HCT116 (cell line): ENCODE measurements around the gene CD24. TPM values are rescaled to one million over a fixed set of nuclear protein-coding genes. Genes with fewer than 3 reads are reported as not detected.

ENCODE experiments used
- ATAC-seq: fragments of 200-7000 bp; cut with Tn5 transposase; 2 replicates; pipeline ENCODE4 v1.9.1; 2020; ENCODE audit warnings: mild to moderate bottlenecking, moderate library complexity
- BruUV-seq: library from RNA; stranded (reverse); fragments of 400-500 nt; replicated peaks from 2 replicates; lab custom pipeline; 2021; lab: Mats Ljungman, UMichigan
- CTCF ChIA-PET: fragments of 300-600 bp; sonication (Branson Sonifier 250); formaldehyde crosslinking; loops from one replicate; lab custom pipeline; 2021; ENCODE audit warnings: antibody characterized with exemption; lab: Charles Lee
- POLR2A ChIA-PET: fragments of 300-600, 350-600 bp; sonication (Branson Sonifier 250); formaldehyde crosslinking; loops from one replicate; lab custom pipeline; 2021; ENCODE audit warnings: antibody characterized with exemption; lab: Charles Lee
- RAD21 ChIA-PET, 2 experiments: fragments of 300-600 bp; sonication (Branson Sonifier 250); formaldehyde crosslinking; loops; one replicate each; lab custom pipeline; 2023; ENCODE audit warnings: low total read pairs in 2 of 2; ENCODE audit not compliant: uncharacterized antibody in 2 of 2, unreplicated experiment in 2 of 2, low non-redundant PET in 1 of 2; lab: Charles Lee
- DNase-seq: peaks from one replicate; pipeline ENCODE4 v3.0.0-alpha.2; 2010; ENCODE audit warnings: low read depth, low spot score
- H2AFZ ChIP-seq: fragments of 200-600 bp; shearing (Covaris generic), sonication (generic); 2 replicates; pipeline ENCODE4 v1.6.1; 2017; ENCODE audit warnings: low read depth, mixed run types, mixed read lengths, antibody characterized with exemption, low read length; ENCODE audit not compliant: poor library complexity, severe bottlenecking
- H3K27ac ChIP-seq: 2 replicates; pipeline ENCODE4 v1.5.1; 2012; ENCODE audit warnings: low read depth, low read length
- H3K27me3 ChIP-seq: fragments of 200-600 bp; sonication (generic); 2 replicates; pipeline ENCODE4 v1.6.1; 2016; ENCODE audit warnings: mixed run types, low read length, mixed read lengths; ENCODE audit not compliant: insufficient read depth
- H3K36me3 ChIP-seq, 2 experiments: fragments of 200-500 bp in 1 of 2; fragments of 200-600 bp in 1 of 2; sonication (Bioruptor generic) in 1 of 2; sonication (generic) in 1 of 2; 2 replicates each; pipeline versions ENCODE4 v1.5.1 to v1.6.1; 2014 to 2016; ENCODE audit warnings: low read length in 2 of 2, inconsistent platforms in 1 of 2, mixed read lengths in 1 of 2, mixed run types in 1 of 2; ENCODE audit not compliant: insufficient read depth in 2 of 2, control insufficient read depth in 1 of 2
- H3K4me1 ChIP-seq, 2 experiments: fragments of 200-600 bp in 1 of 2; sonication (generic) in 1 of 2; 2 replicates each; pipeline versions ENCODE4 v1.5.1 to v1.6.1; 2012 to 2017; ENCODE audit warnings: low read length in 2 of 2, inconsistent platforms in 1 of 2, mild to moderate bottlenecking in 1 of 2, mixed read lengths in 1 of 2, mixed run types in 1 of 2, moderate library complexity in 1 of 2; ENCODE audit not compliant: insufficient read depth in 2 of 2, control insufficient read depth in 1 of 2
- H3K4me2 ChIP-seq: fragments of 200-600 bp; sonication (generic); 2 replicates; pipeline ENCODE4 v1.6.1; 2017; ENCODE audit warnings: mixed run types, low read length, mixed read lengths
- H3K4me3 ChIP-seq, 2 experiments: fragments of 200-600 bp in 1 of 2; sonication (generic) in 1 of 2; replicated peaks in 1 of 2; 2 replicates each; pipeline ENCODE4 v1.5.1; 2011 to 2016; ENCODE audit warnings: low read length in 2 of 2, control low read depth in 1 of 2, low read depth in 1 of 2, mild to moderate bottlenecking in 1 of 2, mixed read lengths in 1 of 2, mixed run types in 1 of 2
- H3K79me2 ChIP-seq: fragments of 200-600 bp; sonication (generic); 2 replicates; pipeline ENCODE4 v1.6.1; 2017; ENCODE audit warnings: mild to moderate bottlenecking, mixed run types, low read length, moderate library complexity, mixed read lengths; ENCODE audit not compliant: insufficient read depth
- H3K9ac ChIP-seq: fragments of 200-600 bp; sonication (generic); 2 replicates; pipeline ENCODE4 v1.6.1; 2016; ENCODE audit warnings: low read length, mixed read lengths
- H3K9me2 ChIP-seq: fragments of 200-600 bp; sonication (generic), shearing (Covaris generic); 2 replicates; pipeline ENCODE4 v1.6.1; 2017; ENCODE audit warnings: mixed run types, mild to moderate bottlenecking, moderate library complexity; ENCODE audit not compliant: insufficient read depth
- H3K9me3 ChIP-seq, 2 experiments: fragments of 200-500 bp in 1 of 2; fragments of 200-600 bp in 1 of 2; sonication (Bioruptor generic) in 1 of 2; sonication (generic) in 1 of 2; 2 replicates each; pipeline ENCODE4 v1.6.1; 2014 to 2017; ENCODE audit warnings: low read length in 2 of 2, mixed read lengths in 2 of 2, inconsistent platforms in 1 of 2, low read depth in 1 of 2, mild to moderate bottlenecking in 1 of 2, mixed run types in 1 of 2, moderate library complexity in 1 of 2; ENCODE audit not compliant: control insufficient read depth in 1 of 2, insufficient read depth in 1 of 2
- H4K20me1 ChIP-seq: fragments of 200-600 bp; sonication (generic), shearing (Covaris generic); 2 replicates; pipeline ENCODE4 v1.6.1; 2017; ENCODE audit warnings: mixed run types, mild to moderate bottlenecking, moderate library complexity; ENCODE audit not compliant: insufficient read depth
- ATF3 ChIP-seq: IDR thresholded peaks from 2 replicates; pipeline ENCODE4 v1.6.1; 2012
- CBX3 ChIP-seq: IDR thresholded peaks from 2 replicates; pipeline ENCODE4 v1.6.1; 2012; ENCODE audit warnings: low read depth
- CEBPB ChIP-seq: IDR thresholded peaks from 2 replicates; pipeline ENCODE4 v1.6.1; 2012; ENCODE audit warnings: low read depth
- EGR1 ChIP-seq: IDR thresholded peaks from 2 replicates; pipeline ENCODE4 v1.6.1; 2012; ENCODE audit warnings: low read depth
- EZH2phosphoT487 ChIP-seq: fragments of 200-600 bp; IDR thresholded peaks from 2 replicates; pipeline ENCODE4 v1.6.1; 2018; ENCODE audit warnings: antibody characterized with exemption, borderline replicate concordance
- FOSL1 ChIP-seq: IDR thresholded peaks from 2 replicates; pipeline ENCODE4 v1.6.1; 2012; ENCODE audit warnings: low read depth
- JUND ChIP-seq: IDR thresholded peaks from 2 replicates; pipeline ENCODE4 v1.6.1; 2012
- MAX ChIP-seq: IDR thresholded peaks from 2 replicates; pipeline ENCODE4 v1.6.1; 2012
- POLR2A ChIP-seq: IDR thresholded peaks from 2 replicates; pipeline ENCODE4 v1.7.0; 2011; ENCODE audit warnings: borderline replicate concordance; ENCODE audit not compliant: insufficient read depth, insufficient read length; ENCODE audit errors: extremely low read depth
- RAD21 ChIP-seq: IDR thresholded peaks from 2 replicates; pipeline ENCODE4 v1.6.1; 2012; ENCODE audit warnings: low read depth, mild to moderate bottlenecking
- SP1 ChIP-seq: IDR thresholded peaks from 2 replicates; pipeline ENCODE4 v1.6.1; 2012; ENCODE audit warnings: low read depth
- SRF ChIP-seq: IDR thresholded peaks from 2 replicates; pipeline ENCODE4 v1.6.1; 2012; ENCODE audit warnings: low read depth
- ZBTB33 ChIP-seq: IDR thresholded peaks from 2 replicates; pipeline ENCODE4 v1.6.1; 2011; ENCODE audit warnings: mild to moderate bottlenecking, low read length, moderate library complexity; ENCODE audit not compliant: insufficient replicate concordance; ENCODE audit errors: extremely low read depth
- intact Hi-C: fragments of 100-400 bp; cut with micrococcal nuclease; formaldehyde crosslinking; loops from 2 replicates; pipeline ENCODE4 v1.10.0; 2022
- total RNA-seq: library from RNA; stranded (reverse); gene quantifications from one replicate; pipeline ENCODE4 v1.2.1, GENCODE V29; 2021; ENCODE audit not compliant: unreplicated experiment

Gene CD24
- total RNA-seq, 1 experiment from 2014 or later, result 7.3 TPM

- Histone ChIP-seq H4K20me1 (no peaks in the 10 kb centered on the region), H3K9me2 (no peaks in the 10 kb centered on the region), H3K27me3 (no peaks in the 10 kb centered on the region), H3K4me2 (peak overlapping the region; percentile 74), H3K79me2 (no peaks in the 10 kb centered on the region), H3K36me3 (no peaks in the 10 kb centered on the region), H3K4me1 (peaks cover 10 to 16% of the 10 kb centered on the region in 2 experiments), H3K9ac (no peak overlapping the region), H3K27ac (no peak overlapping the region; the same call in 1 of the 2 replicates), H3K4me3 (no peak overlapping the region), H2AFZ (peak overlapping the region; percentile 78), H3K9me3 (no peaks in the 10 kb centered on the region)
- BruUV-seq, result no TSS peak
- intact Hi-C loops, result no loop called here
- ChIA-PET POLR2A (interaction anchor here (0.7 kb wide), 1 partner anchor 100 kb away, joined by 3 read pairs; no protein-coding TSS in a partner anchor), RAD21 (no interaction called here), CTCF (no interaction called here)
- ATAC-seq (peak; percentile 67), DNase-seq (no peak)
- no peak for TF ChIP-seq EGR1
- no peak for TF ChIP-seq SRF
- TF ChIP-seq JUND, result peak; percentile 76
- no peak for TF ChIP-seq EZH2phosphoT487
- TF ChIP-seq CEBPB, result no peak
- TF ChIP-seq ZBTB33, result no peak
- no peak for TF ChIP-seq CBX3
- no peak for TF ChIP-seq RAD21
- 0 out of 2 replicates have a peak, but pooled peaks have one; percentile 14 for TF ChIP-seq MAX
- TF ChIP-seq FOSL1, result peak; percentile 66
- peak; percentile 54 for TF ChIP-seq SP1
- no peak for TF ChIP-seq POLR2A
- no peak for TF ChIP-seq ATF3
Observed at GRCh38 chr6:107021446-107022185, 47.1 kb upstream of the CD24 start.
